ENCODE measurements around the gene BAHCC1.
"Not testable (repeated sequence)": the region's sequence is repeated elsewhere in the genome, so short reads cannot be mapped to it uniquely, and the experiment has no call there.

BAHCC1 gene

GRCh38 chr17:81413497-81414135 lies 18.4 kb downstream of the BAHCC1 start:
- no peak for DNase-seq (ENCODE audit: low read depth in 3 of 3)

GRCh38 chr17:81414756-81415516 lies 19.7 kb downstream of the BAHCC1 start:
- no peak for DNase-seq (ENCODE audit: low read depth in 3 of 3)

GRCh38 chr17:81415681-81416080 lies 20.4 kb downstream of the BAHCC1 start:
- no peak for DNase-seq (ENCODE audit: low read depth in 3 of 3)

GRCh38 chr17:81416612-81417011 lies 21.4 kb downstream of the BAHCC1 start:
- DNase-seq (ENCODE audit: low read depth in 3 of 3), result no peak

GRCh38 chr17:81417049-81417878 lies 22.0 kb downstream of the BAHCC1 start:
- DNase-seq (ENCODE audit: low read depth in 3 of 3), result no peak

- no peak for DNase-seq (ENCODE audit: low read depth in 3 of 3)
Observed at GRCh38 chr17:81417879-81418709, 22.8 kb downstream of the BAHCC1 start.

- DNase-seq (ENCODE audit: low read depth in 3 of 3), result no peak
Observed at GRCh38 chr17:81418710-81419318, 23.6 kb downstream of the BAHCC1 start.

GRCh38 chr17:81419319-81419885 lies 24.1 kb downstream of the BAHCC1 start:
- DNase-seq (ENCODE audit: low read depth in 3 of 3), result no peak

- no peak for DNase-seq (ENCODE audit: low read depth in 3 of 3)
Observed at GRCh38 chr17:81419886-81420768, 24.9 kb downstream of the BAHCC1 start.

- no peak for DNase-seq (ENCODE audit: low read depth in 3 of 3)
Observed at GRCh38 chr17:81420769-81421462, 25.7 kb downstream of the BAHCC1 start.

- DNase-seq (ENCODE audit: low read depth in 3 of 3), result no peak
Observed at GRCh38 chr17:81422776-81423697, 27.8 kb downstream of the BAHCC1 start.

GRCh38 chr17:81423698-81424071 lies 28.4 kb downstream of the BAHCC1 start:
- DNase-seq (ENCODE audit: low read depth in 3 of 3), result no peak

GRCh38 chr17:81424151-81425017 lies 29.1 kb downstream of the BAHCC1 start:
- no peak for DNase-seq (ENCODE audit: low read depth in 3 of 3)

GRCh38 chr17:81425041-81425440 lies 29.8 kb downstream of the BAHCC1 start:
- DNase-seq (ENCODE audit: low read depth in 3 of 3), result not testable (repeated sequence)

- not testable (repeated sequence) for DNase-seq (ENCODE audit: low read depth in 3 of 3)
Observed at GRCh38 chr17:81425716-81426392, 30.6 kb downstream of the BAHCC1 start.

GRCh38 chr17:81426393-81427172 lies 31.3 kb downstream of the BAHCC1 start:
- DNase-seq (ENCODE audit: low read depth in 3 of 3), result no peak
